ENCODE results near the gene TRIM44. TPM values are rescaled to one million over a fixed set of nuclear protein-coding genes. Genes with fewer than 3 reads are reported as not detected.

The TRIM44 gene
- total and polyA plus RNA-seq, 10 of the 15 experiments (the other 5 are each of a cell fraction or from before 2014, with no cell fraction given) = 6.7 to 93.0 (median 27.6) TPM

GRCh38 chr11:35721651-35722282 lies 59.2 kb downstream of the TRIM44 start (continued):
- peak; percentile 88 for TF ChIP-seq EED (IDR thresholded peaks at IDR 0.05; ENCODE audit: low read depth)
- no peak for TF ChIP-seq ZBED1 (IDR thresholded peaks at IDR 0.05; ENCODE audit: borderline replicate concordance)
- TF ChIP-seq POU2F2 (IDR thresholded peaks at IDR 0.05; ENCODE audit: borderline replicate concordance, low read depth, low read length) = no peak
- no peak for TF ChIP-seq NFYA (IDR thresholded peaks at IDR 0.05; ENCODE audit: borderline replicate concordance, low read depth, low read length)
- no peak for TF ChIP-seq RELA (IDR thresholded peaks at IDR 0.05; ENCODE audit: borderline replicate concordance, partially characterized antibody)
- no peak for TF ChIP-seq TBL1XR1 (IDR thresholded peaks at IDR 0.05; ENCODE audit: low read depth, low read length)
- no peak for TF ChIP-seq ZNF384 (IDR thresholded peaks at IDR 0.05; ENCODE audit: borderline replicate concordance, low read depth, low read length)
- peak; percentile 86 to 90 for TF ChIP-seq IKZF2 (IDR thresholded peaks at IDR 0.05)
- no peak for TF ChIP-seq SRF (IDR thresholded peaks at IDR 0.05; ENCODE audit: low read depth in 2 of 2, low read length in 2 of 2)
- no peak; the same call in 1 of the 2 replicates for TF ChIP-seq FOXM1 (IDR thresholded peaks at IDR 0.05; ENCODE audit: low read depth, low read length)
- no peak; the same call in 1 of the 2 replicates for TF ChIP-seq ZNF217 (IDR thresholded peaks at IDR 0.05)
- no peak for TF ChIP-seq PAX5 (IDR thresholded peaks at IDR 0.05; ENCODE audit: borderline replicate concordance, low read depth, low read length)
- no peak for TF ChIP-seq CHD4 (IDR thresholded peaks at IDR 0.05)
- TF ChIP-seq ATF2 (IDR thresholded peaks at IDR 0.05; ENCODE audit: low read length) = peak; percentile 62; the same call in 1 of the 2 replicates
- no peak for TF ChIP-seq E4F1 (IDR thresholded peaks at IDR 0.05; ENCODE audit: borderline replicate concordance, partially characterized antibody)
- TF ChIP-seq ZNF687 (IDR thresholded peaks at IDR 0.05) = 0 out of 2 replicates have a peak, but pooled peaks have one; percentile 32
- no peak for TF ChIP-seq SMAD1 (IDR thresholded peaks at IDR 0.05; ENCODE audit: low read depth, partially characterized antibody)
- TF ChIP-seq PML (IDR thresholded peaks at IDR 0.05; ENCODE audit: low read length) = no peak
- TF ChIP-seq MYB (IDR thresholded peaks at IDR 0.05; ENCODE audit: borderline replicate concordance, low read depth, low read length) = no peak
- no peak for TF ChIP-seq NR2F1 (conservative IDR thresholded peaks at IDR 0.05)
- no peak for TF ChIP-seq FOXK2 (IDR thresholded peaks at IDR 0.05)
- TF ChIP-seq ATF3 (IDR thresholded peaks at IDR 0.05; ENCODE audit: borderline replicate concordance, extremely low read depth, low read depth, low read length) = no peak
- TF ChIP-seq PAX8 (IDR thresholded peaks at IDR 0.05) = no peak
- TF ChIP-seq BMI1 (IDR thresholded peaks at IDR 0.05; ENCODE audit: borderline replicate concordance) = no peak
